Upper lobe of right lung (tissue), 1 donor: ENCODE measurements around the gene CRCP. TPM values are rescaled to one million over a fixed set of nuclear protein-coding genes. Genes with fewer than 3 reads are reported as not detected.
A peak's percentile ranks its signal among the peaks of the same experiment; 100 is the strongest.

ENCODE experiments used
- ATAC-seq: fragments of 200-7000 bp; cut with Tn5 transposase; one replicate; pipeline ENCODE4 v1.9.1; 2020; ENCODE audit warnings: mild to moderate bottlenecking, moderate library complexity
- DNase-seq: peaks from one replicate; pipeline ENCODE4 v3.0.0-alpha.2; 2020
- H3K27ac ChIP-seq: fragments of 200-600 bp; one replicate; pipeline ENCODE4 v1.8.0; 2022
- H3K27me3 ChIP-seq: fragments of 200-600 bp; one replicate; pipeline ENCODE4 v1.8.0; 2022; ENCODE audit warnings: mild to moderate bottlenecking
- H3K36me3 ChIP-seq: fragments of 200-600 bp; one replicate; pipeline ENCODE4 v1.8.0; 2022
- H3K4me1 ChIP-seq: fragments of 200-600 bp; one replicate; pipeline ENCODE4 v1.8.0; 2022
- H3K4me3 ChIP-seq: fragments of 200-600 bp; one replicate; pipeline ENCODE4 v1.8.0; 2022; ENCODE audit warnings: mild to moderate bottlenecking
- H3K9me3 ChIP-seq: fragments of 200-600 bp; one replicate; pipeline ENCODE4 v1.8.0; 2022
- CTCF ChIP-seq: fragments of 200-600 bp; IDR thresholded peaks from one replicate; pipeline ENCODE4 v1.8.0; 2022; ENCODE audit warnings: antibody characterized with exemption
- intact Hi-C: fragments of 100-400 bp; cut with DNase I; formaldehyde crosslinking; loops from one replicate; pipeline ENCODE4 v1.11.0; 2022
- total RNA-seq: library from RNA; stranded (reverse); fragmentation: NEBNext Ultra II Directional; extraction: Animal tissue kit (Norgen Biotek cat#: 25700); gene quantifications from one replicate; pipeline ENCODE4 v1.2.1, GENCODE V29; 2021
- donor health status: DM: no; HTN: yes; CAD: no; lungs with severe emphysema.

The CRCP gene
- total RNA-seq, 1 donor from 2014 or later: 33.1 TPM

- Histone ChIP-seq H3K4me3 (no peak overlapping the region), H3K36me3 (peaks cover 75% of the 10 kb centered on the region), H3K4me1 (peaks cover 19% of the 10 kb centered on the region), H3K27ac (no peak overlapping the region), H3K9me3 (no peaks in the 10 kb centered on the region), H3K27me3 (no peaks in the 10 kb centered on the region)
- intact Hi-C loops: no loop called here
- no peak for ATAC-seq
- no peak for DNase-seq
- no peak for TF ChIP-seq CTCF
Measured at GRCh38 chr7:66138994-66139752, 24.5 kb downstream of the CRCP start.

GRCh38 chr7:66140924-66141323, 26.3 kb downstream of the CRCP start:
- intact Hi-C loops: no loop called here

GRCh38 chr7:66142334-66142733, 27.7 kb downstream of the CRCP start:
- Histone ChIP-seq H3K27me3 (no peaks in the 10 kb centered on the region), H3K4me3 (no peak overlapping the region), H3K27ac (no peak overlapping the region), H3K36me3 (peaks cover 72% of the 10 kb centered on the region), H3K9me3 (no peaks in the 10 kb centered on the region), H3K4me1 (peaks cover 19% of the 10 kb centered on the region)
- DNase-seq (no peak), ATAC-seq (peak; percentile 17)
- intact Hi-C loops: no loop called here
- no peak for TF ChIP-seq CTCF

More at GRCh38 chr7:66140924-66141323, 26.3 kb downstream of the CRCP start:
- H3K4me1 ChIP-seq: peaks cover 19% of the 10 kb centered on the region
- no peaks in the 10 kb centered on the region for H3K27me3 ChIP-seq
- TF ChIP-seq CTCF: peak; percentile 64
- H3K4me3 ChIP-seq: no peak overlapping the region
- no peaks in the 10 kb centered on the region for H3K9me3 ChIP-seq
- H3K36me3 ChIP-seq: peaks cover 73% of the 10 kb centered on the region
- ATAC-seq (peak; percentile 78), DNase-seq (peak; percentile 74)
- peak overlapping the region; percentile 30 for H3K27ac ChIP-seq

GRCh38 chr7:66142996-66143395, 28.3 kb downstream of the CRCP start:
- DNase-seq (no peak), ATAC-seq (peak; percentile 61)
- Histone ChIP-seq H3K27me3 (no peaks in the 10 kb centered on the region), H3K27ac (no peak overlapping the region), H3K4me3 (no peak overlapping the region), H3K36me3 (peaks cover 74% of the 10 kb centered on the region), H3K4me1 (peaks cover 19% of the 10 kb centered on the region), H3K9me3 (no peaks in the 10 kb centered on the region)
- intact Hi-C loops: no loop called here
- no peak for TF ChIP-seq CTCF

GRCh38 chr7:66143876-66144332, 29.3 kb downstream of the CRCP start:
- no peak overlapping the region for H3K27ac ChIP-seq
- no peaks in the 10 kb centered on the region for H3K9me3 ChIP-seq
- intact Hi-C loops: no loop called here

More at GRCh38 chr7:66143876-66144332, 29.3 kb downstream of the CRCP start:
- no peak for TF ChIP-seq CTCF
- H3K4me1 ChIP-seq: peaks cover 19% of the 10 kb centered on the region
- peaks cover 68% of the 10 kb centered on the region for H3K36me3 ChIP-seq
- no peak for DNase-seq
- no peaks in the 10 kb centered on the region for H3K27me3 ChIP-seq
- no peak overlapping the region for H3K4me3 ChIP-seq
- no peak for ATAC-seq
